ENCODE measurements around the gene ADGRD1.
A peak's percentile ranks its signal among the peaks of the same experiment; 100 is the strongest.

Gene ADGRD1

DNA sequence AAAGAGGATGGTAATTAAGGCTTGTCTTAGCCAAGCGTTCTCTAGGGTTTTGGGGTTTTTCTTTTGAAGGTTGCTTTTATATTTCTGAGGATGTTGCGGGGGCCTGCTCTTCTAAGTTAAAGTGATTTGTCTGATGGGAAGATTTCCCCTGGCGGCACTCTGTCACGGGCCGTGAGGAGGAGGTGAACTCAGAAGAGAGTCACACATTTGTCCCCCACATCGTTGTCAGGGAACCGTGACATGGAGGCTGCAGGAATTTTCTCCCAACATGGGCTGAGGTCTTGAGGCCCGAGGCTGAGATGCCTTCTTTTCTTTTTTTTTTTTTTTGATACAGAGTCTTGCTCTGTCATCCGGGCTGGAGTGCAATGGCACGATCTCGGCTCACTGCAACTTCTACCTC is 71.5 kb downstream of the ADGRD1 start:
- Mint-ChIP-seq H3K27me3 (peaks cover 15% of the 10 kb centered on the region), H3K9me3 (no peaks in the 10 kb centered on the region), H3K27ac (no peak overlapping the region), H3K36me3 (no peaks in the 10 kb centered on the region), H3K4me1 (no peaks in the 10 kb centered on the region), H3K4me3 (no peak overlapping the region)
- no peak for ATAC-seq

GRCh38 chr12:131025939-131026702 is 72.4 kb downstream of the ADGRD1 start:
- Mint-ChIP-seq H3K9me3 (no peaks in the 10 kb centered on the region), H3K27ac (no peak overlapping the region), H3K27me3 (peaks cover 15% of the 10 kb centered on the region), H3K36me3 (no peaks in the 10 kb centered on the region), H3K4me1 (no peaks in the 10 kb centered on the region), H3K4me3 (no peak overlapping the region)
- ATAC-seq, result no peak

DNA sequence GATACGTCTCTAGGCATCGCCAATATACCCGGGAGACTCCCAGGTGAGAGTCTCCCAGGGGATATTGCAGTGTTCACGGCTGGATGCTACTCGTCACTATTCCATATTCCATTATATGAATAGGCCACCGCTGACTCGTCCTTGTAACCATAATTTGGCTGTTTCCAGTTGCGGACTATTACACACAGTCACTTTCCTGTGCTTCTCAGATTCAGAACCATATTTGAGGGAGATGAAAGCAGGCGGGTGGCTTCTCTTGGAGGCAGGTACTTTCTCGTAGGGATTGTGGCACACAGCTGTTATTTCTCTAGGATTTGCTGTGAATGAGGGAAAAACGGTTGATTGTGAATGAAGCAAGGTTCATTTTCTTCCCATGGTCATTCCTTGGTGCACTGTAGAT is 73.0 kb downstream of the ADGRD1 start:
- ATAC-seq, result no peak
- Mint-ChIP-seq H3K4me3 (no peak overlapping the region), H3K9me3 (no peaks in the 10 kb centered on the region), H3K4me1 (no peaks in the 10 kb centered on the region), H3K36me3 (no peaks in the 10 kb centered on the region), H3K27ac (no peak overlapping the region), H3K27me3 (peaks cover 22% of the 10 kb centered on the region)

GRCh38 chr12:131027264-131027663 is 73.6 kb downstream of the ADGRD1 start:
- H3K27ac Mint-ChIP-seq, result no peak overlapping the region

DNA sequence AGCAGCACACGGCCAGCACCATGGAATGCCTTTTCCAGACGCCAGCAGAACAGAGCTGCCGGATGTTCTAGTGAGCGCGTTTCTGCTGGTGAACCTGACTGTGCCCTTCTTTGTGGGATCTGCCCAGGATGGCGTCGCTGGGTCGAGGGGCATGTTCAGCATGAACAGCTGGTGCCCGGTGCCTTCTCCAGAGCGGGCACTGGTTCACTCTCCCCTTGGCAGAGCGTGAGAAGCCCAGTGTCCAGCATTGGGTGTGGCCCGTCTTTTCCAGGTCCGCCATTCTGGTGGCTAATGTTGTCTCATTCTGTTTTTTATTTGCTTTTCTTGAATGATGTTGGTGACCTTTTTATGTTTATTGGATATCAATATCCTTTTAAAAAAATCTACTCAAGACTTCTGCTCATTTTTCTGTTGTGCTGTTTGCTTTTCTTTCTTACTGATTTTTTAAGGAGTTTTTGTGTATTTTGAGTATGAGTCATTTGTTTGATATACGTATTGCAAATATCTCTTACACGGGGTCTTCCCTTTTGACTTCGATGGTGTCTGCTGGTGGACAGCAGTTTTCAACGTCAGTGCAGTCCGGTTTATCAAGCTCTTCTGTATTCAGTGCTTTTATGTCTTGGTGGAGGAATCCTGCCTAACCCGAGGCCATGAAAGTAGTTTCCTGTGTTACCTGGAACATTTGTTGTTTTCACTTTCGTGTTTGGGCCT is 74.3 kb downstream of the ADGRD1 start:
- Mint-ChIP-seq H3K9me3 (no peaks in the 10 kb centered on the region), H3K4me3 (no peak overlapping the region), H3K4me1 (no peaks in the 10 kb centered on the region), H3K27ac (no peak overlapping the region), H3K36me3 (no peaks in the 10 kb centered on the region), H3K27me3 (peaks cover 34% of the 10 kb centered on the region)
- no peak for ATAC-seq

More at GRCh38 chr12:131027264-131027663, 73.6 kb downstream of the ADGRD1 start:
- ATAC-seq, result no peak
- Mint-ChIP-seq H3K9me3 (no peaks in the 10 kb centered on the region), H3K4me3 (no peak overlapping the region), H3K4me1 (no peaks in the 10 kb centered on the region), H3K27me3 (peaks cover 27% of the 10 kb centered on the region), H3K36me3 (no peaks in the 10 kb centered on the region)

DNA sequence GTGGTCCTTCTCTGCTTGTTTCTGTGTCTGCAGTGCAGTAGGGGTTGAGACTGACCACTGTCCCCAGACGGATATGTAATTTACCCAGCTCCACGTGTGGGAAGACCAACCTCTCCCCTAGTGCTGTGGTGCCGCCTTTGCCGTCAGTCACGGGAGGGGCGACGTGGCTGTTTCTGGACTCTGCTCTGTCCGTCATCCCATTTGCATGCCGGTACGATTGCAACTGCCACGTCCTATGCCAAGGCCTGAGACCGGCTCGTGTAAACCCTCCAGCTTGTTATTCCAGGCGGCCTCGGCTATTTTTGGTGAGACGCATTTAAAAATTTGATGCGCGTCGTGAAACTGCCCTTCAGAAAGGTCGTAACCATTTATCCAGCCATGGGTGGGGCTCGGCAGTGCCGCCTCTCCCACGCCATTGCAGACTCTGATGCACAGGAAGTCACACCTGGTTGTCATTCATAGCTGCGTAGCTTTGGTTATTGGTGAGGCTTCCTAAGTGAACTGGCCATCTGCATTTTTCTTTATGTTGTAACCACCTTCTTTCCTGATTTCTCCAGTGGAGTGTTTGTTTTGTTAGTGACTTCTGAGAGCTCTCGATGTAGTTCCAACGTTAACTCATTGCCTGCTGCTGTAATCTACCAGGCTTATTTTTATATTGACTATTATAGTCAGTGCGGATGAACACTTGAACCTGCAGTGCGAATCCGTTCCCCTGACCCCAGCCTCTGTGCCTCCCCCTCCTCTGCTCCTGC is 75.1 kb downstream of the ADGRD1 start:
- Mint-ChIP-seq H3K4me1 (no peaks in the 10 kb centered on the region), H3K9me3 (no peaks in the 10 kb centered on the region), H3K36me3 (no peaks in the 10 kb centered on the region), H3K27ac (no peak overlapping the region), H3K4me3 (no peak overlapping the region), H3K27me3 (peaks cover 42% of the 10 kb centered on the region)
- no peak for ATAC-seq

DNA sequence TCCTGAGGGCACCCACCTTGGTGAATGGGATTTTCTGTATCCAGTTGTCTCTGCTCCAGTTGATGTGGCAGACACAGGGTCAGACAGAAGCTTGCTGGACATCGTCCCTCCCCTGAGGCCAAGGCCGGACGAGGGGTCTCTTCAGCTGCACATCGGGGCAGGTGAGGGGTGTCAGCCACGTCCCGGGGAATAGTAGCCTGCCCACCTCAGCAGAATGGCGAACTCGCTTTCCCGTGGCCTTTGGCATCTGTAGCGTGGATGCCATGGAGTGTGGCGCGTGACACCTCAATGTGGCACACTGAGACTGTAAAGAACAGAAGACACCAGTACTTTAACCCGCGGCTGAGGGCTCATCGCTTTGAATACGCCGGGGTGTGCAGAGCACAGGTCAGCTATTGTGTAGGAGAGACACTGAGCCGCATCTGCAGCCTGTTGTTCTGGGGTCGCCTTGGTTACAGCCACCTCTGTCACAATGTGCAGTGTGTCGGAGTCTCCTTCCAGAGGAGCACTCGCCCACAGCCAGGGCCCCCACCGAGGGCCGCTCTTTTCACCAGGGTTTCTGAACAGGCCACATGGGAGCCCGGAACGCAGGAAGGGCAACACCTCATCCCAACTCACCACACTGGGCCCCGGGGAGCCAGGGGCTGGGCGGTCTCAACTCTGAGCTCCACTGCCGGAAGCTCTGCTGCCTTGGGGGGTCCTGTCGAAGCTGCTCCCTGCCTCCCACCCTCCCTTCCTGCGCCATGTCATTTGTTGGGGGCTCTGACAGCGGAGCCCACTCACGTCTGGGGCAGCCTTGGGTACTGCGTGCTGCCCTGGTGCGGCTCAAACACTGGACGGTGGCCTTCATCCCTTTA is 77.0 kb downstream of the ADGRD1 start:
- Mint-ChIP-seq H3K27ac (no peak overlapping the region), H3K4me1 (peaks cover 9% of the 10 kb centered on the region)

GRCh38 chr12:131032082-131032750 is 78.5 kb downstream of the ADGRD1 start:
- H3K27me3 Mint-ChIP-seq, result peaks cover 59% of the 10 kb centered on the region
- H3K27ac Mint-ChIP-seq, result no peak overlapping the region
- H3K36me3 Mint-ChIP-seq, result no peaks in the 10 kb centered on the region
- H3K9me3 Mint-ChIP-seq, result peaks cover 7% of the 10 kb centered on the region
- peaks cover 9% of the 10 kb centered on the region for H3K4me1 Mint-ChIP-seq
- H3K4me3 Mint-ChIP-seq, result no peak overlapping the region
- no peak for ATAC-seq

More for the DNA sequence above, 77.0 kb downstream of the ADGRD1 start:
- Mint-ChIP-seq H3K4me3 (no peak overlapping the region), H3K36me3 (no peaks in the 10 kb centered on the region), H3K9me3 (no peaks in the 10 kb centered on the region), H3K27me3 (peaks cover 59% of the 10 kb centered on the region)
- no peak for ATAC-seq

- H3K27me3 Mint-ChIP-seq, result peaks cover 51% of the 10 kb centered on the region
- ATAC-seq, result no peak
- peaks cover 9% of the 10 kb centered on the region for H3K4me1 Mint-ChIP-seq
- H3K9me3 Mint-ChIP-seq, result peaks cover 13% of the 10 kb centered on the region
- no peak overlapping the region for H3K27ac Mint-ChIP-seq
- H3K36me3 Mint-ChIP-seq, result no peaks in the 10 kb centered on the region
- H3K4me3 Mint-ChIP-seq, result no peak overlapping the region
Observed at GRCh38 chr12:131033486-131033885, 79.8 kb downstream of the ADGRD1 start.

GRCh38 chr12:131033886-131034482 is 80.3 kb downstream of the ADGRD1 start:
- Mint-ChIP-seq H3K4me3 (no peak overlapping the region), H3K36me3 (no peaks in the 10 kb centered on the region), H3K27ac (no peak overlapping the region), H3K27me3 (peaks cover 46% of the 10 kb centered on the region), H3K4me1 (peaks cover 9% of the 10 kb centered on the region), H3K9me3 (peaks cover 13% of the 10 kb centered on the region)
- ATAC-seq, result no peak

- H3K27me3 Mint-ChIP-seq, result peaks cover 44% of the 10 kb centered on the region
- H3K9me3 Mint-ChIP-seq, result peaks cover 13% of the 10 kb centered on the region
- ATAC-seq, result peak; percentile 22
- H3K27ac Mint-ChIP-seq, result peak overlapping the region; percentile 61
- H3K4me3 Mint-ChIP-seq, result peak overlapping the region; percentile 1
- H3K4me1 Mint-ChIP-seq, result peaks cover 9% of the 10 kb centered on the region
- H3K36me3 Mint-ChIP-seq, result no peaks in the 10 kb centered on the region
Observed at GRCh38 chr12:131034631-131035244, 81.0 kb downstream of the ADGRD1 start.

- Mint-ChIP-seq H3K36me3 (no peaks in the 10 kb centered on the region), H3K27ac (peak overlapping the region; percentile 61), H3K27me3 (peaks cover 44% of the 10 kb centered on the region), H3K4me3 (peak overlapping the region; percentile 1), H3K4me1 (peaks cover 9% of the 10 kb centered on the region), H3K9me3 (peaks cover 13% of the 10 kb centered on the region)
- peak; percentile 68 for ATAC-seq
Observed at GRCh38 chr12:131035245-131035681, 81.6 kb downstream of the ADGRD1 start.

- Mint-ChIP-seq H3K36me3 (no peaks in the 10 kb centered on the region), H3K27ac (no peak overlapping the region), H3K27me3 (peaks cover 23% of the 10 kb centered on the region), H3K4me3 (no peak overlapping the region), H3K9me3 (peaks cover 13% of the 10 kb centered on the region), H3K4me1 (peaks cover 9% of the 10 kb centered on the region)
- no peak for ATAC-seq
Observed at GRCh38 chr12:131038159-131038558, 84.5 kb downstream of the ADGRD1 start.
